K562 (cell line): ENCODE measurements around the gene HYOU1. TPM values are rescaled to one million over a fixed set of nuclear protein-coding genes. Genes with fewer than 3 reads are reported as not detected.

ENCODE experiments used
- BDP1 ChIP-seq: IDR thresholded peaks from 3 replicates; pipeline ENCODE4 v1.6.1; 2011; ENCODE audit not compliant: insufficient read length, insufficient read depth
- CBFA2T3 ChIP-seq: fragments of 450-650 bp; IDR thresholded peaks from 2 replicates; pipeline ENCODE4 v1.6.1; 2017
- CBX2 ChIP-seq: fragments of 200-600 bp; sonication (generic); IDR thresholded peaks from one replicate; pipeline ENCODE4 v1.6.1; 2012; ENCODE audit warnings: mild to moderate bottlenecking, low read length, inconsistent platforms; ENCODE audit not compliant: insufficient read depth, poor library complexity, severe bottlenecking
- CTBP1 ChIP-seq: fragments of 450-650 bp; IDR thresholded peaks from 2 replicates; pipeline ENCODE4 v1.6.1; 2016; ENCODE audit warnings: borderline replicate concordance
- ETV1 ChIP-seq: fragments of 450-650 bp; conservative IDR thresholded peaks from 2 replicates; pipeline ENCODE4 v1.6.1; 2016; ENCODE audit warnings: missing genetic modification characterization, control low read depth, low read depth, missing compliant biosample characterization
- FOSL1 ChIP-seq: fragments of 200-800 bp; sonication (Bioruptor generic); conservative IDR thresholded peaks from 2 replicates; pipeline ENCODE4 v1.6.1; 2016; ENCODE audit warnings: missing genetic modification characterization, missing compliant biosample characterization
- FOXA1 ChIP-seq: fragments of 450-650 bp; IDR thresholded peaks from 2 replicates; pipeline ENCODE4 v1.6.1; 2016; ENCODE audit warnings: mild to moderate bottlenecking, borderline replicate concordance
- FOXP4 ChIP-seq: sonication (generic); formaldehyde crosslinking; IDR thresholded peaks from 2 replicates; pipeline ENCODE4 v1.8.0; 2022; ENCODE audit warnings: mild to moderate bottlenecking, missing genetic modification reagents, borderline replicate concordance
- GABPB1 ChIP-seq: sonication (generic); formaldehyde crosslinking; IDR thresholded peaks from 2 replicates; pipeline ENCODE4 v1.8.0; 2022; ENCODE audit warnings: mild to moderate bottlenecking, missing genetic modification reagents
- MNT ChIP-seq, 2 experiments: fragments of 450-650 bp; conservative IDR thresholded peaks; 2 replicates each; pipeline ENCODE4 v1.6.1; 2017; ENCODE audit warnings: mild to moderate bottlenecking in 2 of 2, moderate library complexity in 2 of 2
- MTA1 ChIP-seq: fragments of 450-650 bp; IDR thresholded peaks from 2 replicates; pipeline ENCODE4 v1.6.1; 2017; ENCODE audit warnings: borderline replicate concordance
- PCBP1 ChIP-seq: fragments of 200-400 bp; formaldehyde crosslinking; IDR thresholded peaks from 2 replicates; pipeline ENCODE4 v1.6.1; 2018; ENCODE audit warnings: mild to moderate bottlenecking, low read depth, low read length; ENCODE audit not compliant: poor library complexity, severe bottlenecking
- PHB ChIP-seq: fragments of 250-450 bp; sonication (Bioruptor Pico); IDR thresholded peaks from 2 replicates; pipeline ENCODE4 v1.5.0; 2021
- PHF8 ChIP-seq: fragments of 200-600 bp; sonication (generic); IDR thresholded peaks from 2 replicates; pipeline ENCODE4 v1.6.1; 2012; ENCODE audit warnings: mixed run types, mild to moderate bottlenecking, inconsistent platforms, low read length, moderate library complexity, borderline replicate concordance
- RNF219 ChIP-seq: fragments of 250-450 bp; sonication (Bioruptor Pico); IDR thresholded peaks from 2 replicates; pipeline ENCODE4 v1.5.0; 2022; ENCODE audit warnings: mild to moderate bottlenecking
- SPI1 ChIP-seq: IDR thresholded peaks from 2 replicates; pipeline ENCODE4 v1.6.1; 2011; ENCODE audit warnings: low read depth, low read length, control low read depth, borderline replicate concordance
- SREBF2 ChIP-seq: sonication (generic); formaldehyde crosslinking; IDR thresholded peaks from 2 replicates; pipeline ENCODE4 v1.4.0; 2020; ENCODE audit warnings: mild to moderate bottlenecking, missing genetic modification reagents
- WHSC1 ChIP-seq: IDR thresholded peaks from one replicate; pipeline ENCODE4 v1.6.1; 2012; ENCODE audit warnings: low read length, control low read depth, inconsistent platforms
- ZNF695 ChIP-seq: fragments of 450-650 bp; formaldehyde crosslinking; IDR thresholded peaks from 2 replicates; pipeline ENCODE4 v1.4.0; 2020; ENCODE audit warnings: mild to moderate bottlenecking, moderate library complexity
- ZNF830 ChIP-seq: fragments of 250-450 bp; sonication (Bioruptor Pico); IDR thresholded peaks from 2 replicates; pipeline ENCODE4 v1.5.0; 2021; ENCODE audit warnings: mild to moderate bottlenecking
- polyA plus RNA-seq, 8 experiments: library from polyadenylated mRNA; depleted of rRNA in 4 of 8; stranded (reverse) in 5 of 8; unstranded in 3 of 8; fragments of >200 nt; fragmentation: Nextera tagmentation in 2 of 8; fragmentation: Illumina TruSeq in 1 of 8; extraction: Ambion mirVana in 2 of 8; extraction: Trizol in 1 of 8; gene quantifications; 2 replicates each; pipeline versions ENCODE4 v1.2.1 to v1.2.3, GENCODE V29; 2011 to 2014; ENCODE audit warnings: inconsistent platforms in 1 of 8, missing spikeins in 1 of 8
- total RNA-seq, 7 experiments: library from RNA; depleted of rRNA in 6 of 7; stranded (reverse); fragments of >200 nt in 6 of 7; fragmentation: Illumina TruSeq in 2 of 7; extraction: Trizol in 2 of 7; gene quantifications; 2 replicates each; pipeline versions ENCODE4 v1.2.1 to v1.2.3, GENCODE V29; 2011 to 2021; ENCODE audit warnings: low replicate concordance in 1 of 7
- TF ChIP-seq, protein P1 (sequence below), 2 experiments: IDR thresholded peaks; 2 replicates each; pipeline ENCODE4 v1.6.1; 2011; ENCODE audit warnings: borderline replicate concordance in 1 of 2, control low read depth in 1 of 2, low read depth in 1 of 2, low read length in 1 of 2, mild to moderate bottlenecking in 1 of 2, mixed read lengths in 1 of 2, moderate library complexity in 1 of 2; ENCODE audit not compliant: insufficient read depth in 1 of 2, insufficient read length in 1 of 2, poor library complexity in 1 of 2, severe bottlenecking in 1 of 2; ENCODE audit errors: extremely low read depth in 1 of 2

Gene HYOU1
- total and polyA plus RNA-seq, 9 of the 15 experiments (the other 6 are each of a cell fraction or from before 2014, with no cell fraction given) = 19.5 to 197 (median 128) TPM

DNA sequence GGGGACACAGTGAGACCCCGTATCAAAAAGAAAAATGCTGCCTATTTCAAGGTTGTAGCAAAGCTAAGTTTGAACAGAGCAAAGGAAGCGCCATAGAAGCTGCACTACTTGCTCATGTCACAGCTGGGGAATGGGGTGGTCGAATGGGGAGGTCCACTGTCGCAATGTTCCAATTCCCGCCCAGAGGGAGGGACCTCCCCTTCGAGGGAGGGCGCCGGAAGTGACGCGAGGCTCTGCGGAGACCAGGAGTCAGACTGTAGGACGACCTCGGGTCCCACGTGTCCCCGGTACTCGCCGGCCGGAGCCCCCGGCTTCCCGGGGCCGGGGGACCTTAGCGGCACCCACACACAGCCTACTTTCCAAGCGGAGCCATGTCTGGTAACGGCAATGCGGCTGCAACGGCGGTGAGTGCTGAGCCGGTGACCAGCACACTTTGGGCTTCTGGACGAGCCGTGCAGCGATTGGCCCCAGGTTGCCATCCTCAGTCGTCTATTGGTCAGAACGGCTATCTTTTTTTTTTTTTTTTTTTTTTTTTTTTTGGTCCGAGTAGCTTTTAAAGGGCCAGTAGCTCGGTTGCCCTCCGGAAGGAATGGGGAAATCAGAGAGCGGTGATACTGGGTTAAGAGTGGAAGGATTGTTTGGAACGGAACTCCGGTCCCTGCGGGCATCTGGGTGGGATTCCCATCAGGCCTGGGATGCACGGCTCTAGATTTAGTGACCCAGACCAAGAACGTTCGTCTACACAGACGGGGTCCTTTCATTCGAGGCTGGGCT is 27.8 kb upstream of the HYOU1 start, which contains the start of gene HMBS (continued):
- TF ChIP-seq ZNF695 (CRISPR knock-in tag) (no peak), FOXP4 (CRISPR knock-in tag) (no peak), WHSC1 (no peak), PHF8 (peak; percentile 82; the same call in 1 of the 2 replicates), ZNF830 (CRISPR knock-in tag) (0 out of 2 replicates have a peak, but pooled peaks have one; percentile 30), SREBF2 (CRISPR knock-in tag) (no peak), CBX2 (no peak), MTA1 (no peak), GABPB1 (CRISPR knock-in tag) (peak; percentile 97), FOSL1 (no peak; the same call in 1 of the 2 replicates), CBFA2T3 (peak; percentile 20; the same call in 1 of the 2 replicates), BDP1 (no peak), FOXA1 (no peak), SPI1 (no peak), RNF219 (no peak), PHB (CRISPR knock-in tag) (no peak), PCBP1 (no peak), ETV1 (peak; percentile 82), CTBP1 (no peak), MNT (conservative IDR thresholded peaks at IDR 0.05) (peak; percentile 94 to 97)
- TF ChIP-seq, protein P1, sequence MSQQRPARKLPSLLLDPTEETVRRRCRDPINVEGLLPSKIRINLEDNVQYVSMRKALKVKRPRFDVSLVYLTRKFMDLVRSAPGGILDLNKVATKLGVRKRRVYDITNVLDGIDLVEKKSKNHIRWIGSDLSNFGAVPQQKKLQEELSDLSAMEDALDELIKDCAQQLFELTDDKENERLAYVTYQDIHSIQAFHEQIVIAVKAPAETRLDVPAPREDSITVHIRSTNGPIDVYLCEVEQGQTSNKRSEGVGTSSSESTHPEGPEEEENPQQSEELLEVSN (IDR thresholded peaks at IDR 0.05; ENCODE audit: borderline replicate concordance in 1 of 2, extremely low read depth in 1 of 2, insufficient read depth in 1 of 2, insufficient read length in 1 of 2, low read depth in 1 of 2, low read length in 1 of 2, poor library complexity in 1 of 2, severe bottlenecking in 1 of 2) = peak; percentile 89 to 94
